AG08395 (cell line): Measurements from ENCODE around the gene SLC30A1.
"Not testable (repeated sequence)": the region's sequence is repeated elsewhere in the genome, so short reads cannot be mapped to it uniquely, and the experiment has no call there.

Experiments
- DNase-seq: peaks from one replicate; pipeline ENCODE4 v3.0.0; 2012; ENCODE audit warnings: mixed read lengths, low spot score

SLC30A1 gene

DNA sequence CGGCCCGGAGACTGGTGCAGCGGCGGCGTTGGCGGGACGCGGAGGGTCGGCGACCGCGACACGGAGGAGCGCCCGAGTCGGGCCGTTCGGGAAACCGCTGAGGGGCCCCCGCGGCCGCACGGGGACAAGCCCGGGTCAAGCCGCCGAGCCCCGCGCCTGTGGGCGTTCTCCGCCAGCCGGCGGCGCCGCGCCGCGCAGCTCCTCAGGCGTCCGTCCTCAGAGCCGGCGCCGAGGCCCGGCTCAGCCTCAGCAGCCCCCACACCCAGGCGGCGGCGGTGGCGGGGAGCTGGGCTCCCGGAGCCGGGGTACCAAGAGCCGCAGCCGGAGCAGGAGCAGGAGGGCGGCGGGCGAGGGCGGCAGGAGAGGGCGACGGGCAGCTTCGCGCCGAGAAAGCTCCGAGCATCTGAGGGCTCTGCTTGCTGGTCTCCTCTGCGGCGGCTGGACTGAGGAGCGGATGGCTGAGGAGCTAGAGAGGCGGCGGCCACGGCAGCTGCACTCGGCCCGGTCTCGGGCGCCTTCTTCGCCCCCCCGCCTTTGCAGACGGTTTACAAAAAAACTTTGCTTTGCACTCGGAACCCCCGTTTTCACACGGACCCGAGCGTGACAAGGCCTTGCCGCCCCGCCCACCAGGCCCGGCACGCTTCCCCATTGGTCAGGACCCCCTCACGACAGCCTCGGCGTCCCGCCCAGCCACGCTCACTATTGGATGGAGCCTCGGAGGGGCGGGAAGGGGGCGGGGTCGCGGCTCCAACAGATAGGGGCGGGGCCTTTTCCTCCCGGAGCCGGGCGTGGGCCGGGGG lies at the start of gene SLC30A1:
SLC30A1 (minus strand) TSS at position 522 of the 800 bp plus-strand sequence. CDS start 549 bp downstream, outside the sequence.
- peak; percentile 99 for DNase-seq

- no peak for DNase-seq
Observed at GRCh38 chr1:211628417-211628816, 49.5 kb upstream of the SLC30A1 start.

GRCh38 chr1:211627259-211627658 lies 48.3 kb upstream of the SLC30A1 start:
- no peak for DNase-seq

DNA sequence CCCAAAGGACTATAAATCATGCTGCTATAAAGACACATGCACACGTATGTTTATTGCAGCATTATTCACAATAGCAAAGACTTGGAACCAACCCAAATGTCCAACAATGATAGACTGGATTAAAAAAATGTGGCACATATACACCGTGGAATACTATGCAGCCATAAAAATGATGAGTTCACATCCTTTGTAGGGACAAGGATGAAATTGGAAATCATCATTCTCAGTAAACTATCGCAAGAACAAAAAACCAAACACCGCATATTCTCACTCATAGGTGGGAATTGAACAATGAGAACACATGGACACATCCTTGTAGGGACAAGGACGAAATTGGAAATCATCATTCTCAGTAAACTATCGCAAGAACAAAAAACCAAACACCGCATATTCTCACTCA lies 46.9 kb upstream of the SLC30A1 start:
- DNase-seq: not testable (repeated sequence)

GRCh38 chr1:211625040-211625439 lies 46.1 kb upstream of the SLC30A1 start:
- peak; percentile 66 for DNase-seq

DNA sequence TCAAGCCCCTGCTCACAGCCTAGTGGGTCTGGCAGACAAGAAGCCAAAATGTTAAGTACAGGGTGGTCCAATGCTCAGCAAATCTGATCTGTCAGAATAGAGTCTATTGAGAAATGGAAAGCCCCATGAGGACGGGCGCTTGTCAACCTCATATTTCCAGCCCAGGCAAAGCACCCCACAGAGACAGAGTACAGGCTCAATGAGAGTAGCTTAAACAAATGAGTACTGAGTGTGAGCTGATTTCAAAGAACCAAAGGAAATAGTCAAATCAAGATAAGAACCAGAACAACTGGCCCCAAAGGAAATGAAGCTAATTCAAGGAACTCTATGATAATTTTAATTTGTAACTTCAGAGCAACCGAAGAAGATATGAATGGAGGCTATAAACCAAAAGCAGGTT lies 44.6 kb upstream of the SLC30A1 start:
- no peak for DNase-seq

GRCh38 chr1:211621447-211622198 lies 42.7 kb upstream of the SLC30A1 start:
- no peak for DNase-seq

DNA sequence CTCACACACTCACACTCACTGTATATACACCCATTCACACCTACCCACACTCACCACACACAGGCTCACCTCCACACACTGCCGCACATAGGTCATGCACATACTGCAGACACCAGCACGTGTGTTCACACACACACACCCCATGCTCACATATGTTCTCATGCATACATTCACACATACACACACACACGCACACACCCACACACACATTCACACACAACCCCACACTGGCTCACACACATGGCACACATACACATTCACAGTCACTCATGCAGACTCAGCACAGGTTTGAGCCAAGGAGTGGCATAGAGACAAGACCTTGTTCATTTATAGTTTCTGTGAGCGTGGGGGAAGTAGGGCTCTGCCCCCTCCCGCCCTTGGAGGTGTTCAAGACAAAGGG lies 41.1 kb upstream of the SLC30A1 start:
- no peak for DNase-seq

- no peak for DNase-seq
Observed at GRCh38 chr1:211619033-211619996, 40.4 kb upstream of the SLC30A1 start.

DNA sequence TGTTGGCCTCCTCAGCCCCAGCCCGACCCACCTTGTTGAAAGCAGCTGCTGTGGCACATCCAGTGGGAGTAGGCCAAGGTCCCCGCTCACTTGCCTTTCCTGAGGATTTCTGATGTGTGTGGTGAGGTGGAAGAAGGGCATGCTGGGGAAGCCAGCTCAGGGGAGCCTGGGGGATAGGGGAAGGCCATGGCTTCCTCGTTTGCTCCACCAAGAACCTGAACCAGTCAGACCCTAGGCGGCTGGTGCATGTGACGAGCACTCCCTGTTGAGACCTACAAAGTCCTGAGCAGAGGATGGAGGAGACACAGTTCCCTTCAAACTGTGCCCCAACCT lies 38.0 kb upstream of the SLC30A1 start:
- DNase-seq: no peak

DNA sequence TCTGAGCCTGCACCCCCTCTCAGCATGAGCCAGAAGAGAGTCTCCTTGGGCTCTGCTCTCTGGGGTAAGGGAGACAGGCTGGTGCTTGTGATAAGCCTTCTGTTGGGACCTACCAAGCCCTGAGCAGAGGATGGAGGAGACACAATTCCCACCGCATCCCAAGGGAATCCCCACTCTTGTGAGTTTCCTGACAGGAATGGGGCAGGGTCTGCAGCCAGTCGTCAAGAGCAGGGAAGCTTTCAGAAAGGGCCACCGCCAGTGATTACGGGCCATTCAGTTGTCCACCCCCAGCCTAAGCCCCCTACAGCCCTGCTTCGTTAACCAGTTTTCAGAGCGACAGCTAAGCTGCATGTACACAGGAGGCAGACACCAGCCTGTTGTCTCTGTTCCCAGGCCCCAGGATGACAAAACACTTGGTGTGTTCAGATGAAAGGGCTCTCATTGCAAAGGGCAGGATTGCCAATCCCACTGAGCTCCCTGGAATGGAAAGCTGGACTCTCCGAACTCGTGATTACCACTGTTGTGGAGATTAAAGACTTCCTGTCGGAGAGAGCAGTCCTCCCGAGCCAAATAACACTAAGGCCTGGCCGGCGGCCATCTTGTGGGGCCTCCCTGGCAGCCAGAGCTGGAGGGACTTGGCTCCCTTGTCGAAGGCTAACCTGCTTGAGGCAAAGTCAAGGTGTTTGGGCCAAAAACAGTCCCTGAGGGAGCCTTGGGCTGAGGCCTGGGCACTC lies 37.4 kb upstream of the SLC30A1 start:
- DNase-seq: no peak

DNA sequence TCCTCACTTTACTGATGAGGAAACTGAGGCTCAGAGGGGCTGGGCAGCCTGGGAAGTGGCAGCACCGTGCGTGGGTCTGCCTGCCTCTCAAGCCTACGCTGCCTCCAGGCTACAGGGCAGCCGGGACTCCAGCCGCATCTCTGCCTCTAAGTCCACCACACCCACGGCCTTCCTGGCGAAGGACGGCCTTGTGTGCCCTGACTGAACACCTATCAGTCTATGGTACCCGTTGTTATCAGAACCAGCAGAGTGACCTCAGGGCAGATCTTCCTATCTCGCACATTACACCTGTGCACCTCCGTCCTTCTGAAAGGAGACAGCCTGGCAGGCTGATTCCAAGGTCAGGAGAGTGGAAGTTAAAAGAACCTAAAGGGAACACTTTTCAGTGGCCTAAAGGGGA lies 35.7 kb upstream of the SLC30A1 start:
- no peak for DNase-seq

GRCh38 chr1:211613951-211614350 lies 35.0 kb upstream of the SLC30A1 start:
- no peak for DNase-seq

GRCh38 chr1:211613108-211613947 lies 34.4 kb upstream of the SLC30A1 start:
- peak; percentile 94 for DNase-seq

DNA sequence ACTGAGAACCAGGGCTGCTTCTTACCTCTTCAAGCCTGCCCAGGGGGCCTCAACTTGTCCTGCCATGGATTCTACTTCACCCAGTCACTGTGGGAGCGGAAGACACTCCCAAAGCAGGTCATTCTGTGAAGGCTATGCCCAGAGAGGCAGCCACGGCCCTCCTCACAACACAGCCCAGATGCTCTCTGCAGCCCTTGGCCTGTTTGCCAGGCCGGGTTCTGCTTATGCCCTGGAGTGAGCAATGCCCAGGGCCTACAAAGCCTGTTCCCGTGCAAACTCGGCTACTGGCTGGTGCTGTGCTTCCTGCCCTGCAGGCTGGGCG lies 33.8 kb upstream of the SLC30A1 start:
- no peak for DNase-seq

GRCh38 chr1:211611818-211612217 lies 32.9 kb upstream of the SLC30A1 start:
- DNase-seq: no peak

- DNase-seq: peak; percentile 70
Observed at GRCh38 chr1:211610779-211611556, 32.0 kb upstream of the SLC30A1 start.

DNA sequence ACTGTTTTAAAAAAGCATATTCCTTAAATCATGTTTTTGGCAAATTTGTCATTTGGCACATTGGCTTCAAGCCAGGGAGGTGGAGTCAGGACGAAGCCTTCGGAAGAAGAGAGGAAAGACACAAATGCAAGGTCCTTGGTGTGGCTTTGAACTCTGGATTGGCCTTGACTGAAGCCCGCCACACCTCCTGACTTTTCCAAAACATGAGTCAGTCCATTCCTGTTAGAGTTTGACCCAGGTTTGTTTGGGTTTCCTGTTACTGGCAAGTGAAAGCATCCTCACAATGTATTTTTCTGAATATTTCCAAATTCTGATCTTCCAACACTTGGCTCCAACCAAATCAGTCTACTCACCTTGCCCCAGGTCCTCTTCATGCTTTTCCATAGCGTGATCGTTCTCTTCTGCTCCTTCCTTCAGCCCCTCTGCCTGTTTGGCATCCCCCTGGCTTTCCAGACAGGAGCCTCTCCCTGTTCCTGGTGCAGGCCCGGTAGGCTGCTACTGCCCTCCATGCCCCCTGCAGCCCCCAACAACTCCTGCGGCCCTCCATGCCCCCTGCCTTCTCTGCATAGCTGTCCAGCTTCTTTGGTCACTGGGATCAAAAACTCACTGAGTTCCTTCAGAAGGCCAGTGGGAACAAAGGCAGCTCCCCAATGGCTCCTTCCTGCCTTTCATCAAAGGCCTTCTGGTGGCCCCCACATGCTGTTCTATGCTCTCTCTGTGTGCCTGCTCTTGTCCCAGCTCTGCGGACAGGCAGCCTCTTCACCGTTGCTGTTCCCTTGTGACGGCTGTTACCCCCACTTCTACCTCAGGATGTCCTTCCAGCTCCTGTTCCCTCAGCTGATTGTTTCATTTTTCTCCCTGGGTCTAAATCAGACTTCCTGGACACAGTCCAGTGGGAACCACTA lies 30.4 kb upstream of the SLC30A1 start:
- no peak for DNase-seq
